SJCRH30 (cell line): ENCODE data around the gene CSRNP3. TPM values are rescaled to one million over a fixed set of nuclear protein-coding genes. Genes with fewer than 3 reads are reported as not detected.
A peak's percentile ranks its signal among the peaks of the same experiment; 100 is the strongest.

Source experiments
- DNase-seq, 2 experiments: peaks; one replicate each; pipeline ENCODE4 v3.0.0-alpha.2; 2015 to 2020
- H3K27ac ChIP-seq: fragments of 250-450 bp; sonication (Bioruptor Pico); 2 replicates; pipeline ENCODE4 v1.5.1; 2020; ENCODE audit warnings: mild to moderate bottlenecking, moderate library complexity
- H3K27me3 ChIP-seq: fragments of 250-450 bp; sonication (Bioruptor Pico); 2 replicates; pipeline ENCODE4 v1.5.1; 2020; ENCODE audit warnings: mild to moderate bottlenecking, moderate library complexity
- H3K36me3 ChIP-seq: fragments of 250-450 bp; sonication (Bioruptor Pico); 2 replicates; pipeline ENCODE4 v1.5.1; 2020; ENCODE audit warnings: mild to moderate bottlenecking, moderate library complexity
- H3K4me1 ChIP-seq: fragments of 250-450 bp; sonication (Bioruptor Pico); 2 replicates; pipeline ENCODE4 v1.5.1; 2020; ENCODE audit warnings: mild to moderate bottlenecking, moderate library complexity
- H3K4me3 ChIP-seq: fragments of 250-450 bp; sonication (Bioruptor Pico); 2 replicates; pipeline ENCODE4 v1.5.1; 2020; ENCODE audit warnings: mild to moderate bottlenecking, moderate library complexity
- H3K9me3 ChIP-seq: fragments of 250-450 bp; sonication (Bioruptor Pico); replicated peaks from 2 replicates; pipeline ENCODE4 v1.5.1; 2020; ENCODE audit warnings: mild to moderate bottlenecking, moderate library complexity
- total RNA-seq: library from RNA; depleted of rRNA; stranded (reverse); fragments of >200 nt; shearing (Covaris generic); gene quantifications from 2 replicates; pipeline ENCODE4 v1.2.3, GENCODE V29; 2014; rRNA removed

CSRNP3 gene
- total RNA-seq, 1 experiment from 2014 or later = 2.9 TPM

DNA sequence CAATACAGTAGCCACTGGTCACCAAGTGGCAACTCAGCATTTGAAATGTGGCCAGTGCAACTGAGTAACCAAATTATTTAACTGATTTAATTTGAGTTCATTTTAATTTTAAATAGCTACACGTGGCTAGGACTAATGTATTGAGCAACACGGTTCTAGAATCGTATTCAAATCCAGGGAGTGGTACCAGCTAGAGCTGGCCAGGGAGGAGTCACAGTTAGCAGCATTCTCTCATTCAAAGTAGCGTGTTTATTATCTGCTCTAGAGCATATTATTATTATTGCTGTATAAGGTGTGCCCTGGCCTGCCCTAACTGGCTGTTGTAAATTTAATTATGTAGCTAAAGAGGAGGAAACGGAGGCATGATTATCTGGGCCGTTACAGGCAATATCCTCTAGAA, 231.6 kb downstream of the CSRNP3 start:
- Histone ChIP-seq H3K27ac (no peak overlapping the region), H3K4me1 (peaks cover 11% of the 10 kb centered on the region), H3K4me3 (no peak overlapping the region), H3K27me3 (no peaks in the 10 kb centered on the region), H3K36me3 (no peaks in the 10 kb centered on the region), H3K9me3 (no peaks in the 10 kb centered on the region)
- DNase-seq = no peak

DNA sequence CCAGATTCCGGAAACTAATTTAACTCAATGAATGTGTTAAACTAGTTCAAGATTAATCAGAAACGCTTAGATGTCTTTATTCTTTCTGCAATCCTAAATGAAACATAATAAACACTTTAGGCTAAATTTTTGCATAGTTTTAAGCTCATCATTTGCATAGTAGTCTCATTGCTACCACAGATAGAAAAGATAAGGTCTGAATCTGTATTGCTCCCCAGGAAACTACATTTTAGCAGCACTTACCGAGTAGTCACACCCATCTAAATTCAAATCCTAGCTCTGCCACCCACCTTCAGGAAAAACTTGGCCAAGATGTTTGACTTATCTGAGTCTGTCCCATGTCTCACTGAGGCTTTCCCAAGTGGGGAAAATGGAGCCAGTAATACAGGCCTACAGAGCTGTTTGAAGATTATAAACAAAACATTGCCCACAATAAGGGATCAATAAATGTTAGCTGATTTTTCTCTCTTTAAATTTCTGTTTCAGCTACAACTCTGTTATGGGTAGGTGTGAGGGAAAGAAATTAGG, 237.5 kb downstream of the CSRNP3 start:
- Histone ChIP-seq H3K9me3 (no peaks in the 10 kb centered on the region), H3K27ac (no peak overlapping the region), H3K4me1 (no peaks in the 10 kb centered on the region), H3K4me3 (no peak overlapping the region), H3K27me3 (no peaks in the 10 kb centered on the region), H3K36me3 (no peaks in the 10 kb centered on the region)
- DNase-seq = no peak

DNA sequence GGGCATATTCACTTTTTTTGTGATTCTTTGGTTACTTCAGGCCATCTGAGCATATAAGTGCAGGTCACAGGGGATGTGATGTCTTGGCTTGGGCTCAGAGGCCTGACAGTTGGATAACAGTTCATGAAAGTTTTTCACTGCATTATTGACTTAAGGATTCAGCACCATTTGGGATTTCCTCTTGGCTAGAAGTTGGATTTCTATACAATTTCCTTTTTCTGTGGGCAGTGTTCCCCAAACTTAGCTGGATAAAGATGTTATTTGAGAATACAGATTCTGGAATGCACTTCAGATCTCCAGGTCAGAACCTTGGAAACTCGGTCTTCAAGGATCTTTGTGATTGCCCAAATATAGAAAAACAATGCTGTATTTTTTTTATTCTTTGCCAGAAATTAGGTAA, 246.6 kb downstream of the CSRNP3 start:
- no peak overlapping the region for H3K4me3 ChIP-seq
- H3K36me3 ChIP-seq = no peaks in the 10 kb centered on the region
- no peak for DNase-seq

DNA sequence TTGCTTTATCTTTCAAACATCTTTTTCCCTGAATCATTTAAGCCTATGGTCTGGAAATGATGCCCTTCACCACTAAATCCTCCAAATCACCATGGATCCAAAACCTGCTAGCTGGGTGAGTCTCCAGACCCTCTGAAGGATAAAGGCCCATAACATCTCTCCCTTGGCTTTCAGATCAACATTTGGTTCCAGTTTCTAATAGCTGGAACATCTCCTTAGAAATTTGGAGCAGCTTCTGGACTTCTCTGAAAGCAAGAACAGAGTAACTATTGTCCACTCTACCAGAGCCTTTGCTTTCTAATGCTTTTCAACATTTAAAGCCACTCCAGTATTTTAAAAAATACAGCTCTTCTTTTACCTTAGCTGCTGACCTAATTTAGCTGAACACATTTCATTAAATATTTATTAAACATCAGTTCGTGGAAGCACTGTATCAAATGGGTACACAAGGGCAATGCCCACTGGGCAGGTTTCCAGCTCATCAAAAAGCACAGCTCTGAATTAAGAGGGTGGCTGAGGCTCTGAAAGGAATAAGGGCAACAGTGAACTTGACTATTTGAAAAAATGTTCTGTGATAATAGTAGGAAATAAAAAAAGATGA, 249.2 kb downstream of the CSRNP3 start:
- DNase-seq = no peak
- H3K27ac ChIP-seq = no peak overlapping the region
- H3K36me3 ChIP-seq = no peaks in the 10 kb centered on the region
- no peak overlapping the region for H3K4me3 ChIP-seq
- no peaks in the 10 kb centered on the region for H3K27me3 ChIP-seq
- no peaks in the 10 kb centered on the region for H3K9me3 ChIP-seq
- 0 out of 2 replicates have a peak, but pooled peaks cover 2% of the 10 kb centered on the region for H3K4me1 ChIP-seq

More for the DNA sequence above, 246.6 kb downstream of the CSRNP3 start:
- Histone ChIP-seq H3K4me1 (0 out of 2 replicates have a peak, but pooled peaks cover 2% of the 10 kb centered on the region), H3K9me3 (no peaks in the 10 kb centered on the region), H3K27ac (no peak overlapping the region), H3K27me3 (no peaks in the 10 kb centered on the region)

DNA sequence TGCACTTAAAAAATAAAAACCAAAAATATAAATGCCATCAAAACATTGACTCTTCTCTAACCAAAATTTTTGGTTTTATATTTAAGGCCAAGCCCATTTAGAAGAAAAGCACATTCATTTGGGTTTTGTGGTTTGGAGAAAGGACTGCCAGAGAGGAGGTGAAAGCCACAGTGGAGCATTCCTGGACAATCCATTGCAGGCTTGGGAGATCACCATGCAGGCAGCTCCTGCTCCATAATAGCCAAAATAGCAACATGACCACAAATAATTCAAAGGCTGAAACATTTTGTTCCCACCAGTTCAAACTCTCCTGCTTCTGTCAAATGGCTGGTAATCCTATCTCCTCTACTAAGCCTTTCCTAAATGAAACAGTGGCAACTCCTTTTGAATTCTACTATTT, 251.0 kb downstream of the CSRNP3 start:
- peak; percentile 14 to 27 for DNase-seq
- H3K27me3 ChIP-seq = 0 out of 2 replicates have a peak, but pooled peaks cover 4% of the 10 kb centered on the region
- 0 out of 2 replicates have a peak, but pooled peaks cover 2% of the 10 kb centered on the region for H3K4me1 ChIP-seq
- H3K4me3 ChIP-seq = no peak overlapping the region
- no peaks in the 10 kb centered on the region for H3K36me3 ChIP-seq
- H3K27ac ChIP-seq = no peak overlapping the region
- no peaks in the 10 kb centered on the region for H3K9me3 ChIP-seq

DNA sequence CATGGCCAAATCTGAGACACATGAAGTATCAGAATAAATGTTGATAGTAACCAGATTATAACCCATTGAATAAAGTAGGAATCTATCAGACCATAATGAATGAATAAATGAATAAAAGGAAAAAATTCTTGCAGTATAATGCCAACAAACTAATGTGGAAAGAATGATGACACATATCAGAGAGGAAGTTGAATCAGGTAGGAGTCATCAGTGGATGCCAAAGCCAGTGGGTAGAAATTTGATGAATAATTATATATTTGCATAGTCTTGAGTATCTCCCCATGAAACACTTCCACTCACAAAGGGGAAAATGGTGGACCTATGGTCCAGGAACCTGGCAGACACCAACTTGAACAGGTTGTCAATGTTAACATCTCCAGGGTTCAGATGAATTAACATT, 255.9 kb downstream of the CSRNP3 start:
- Histone ChIP-seq H3K4me3 (no peak overlapping the region), H3K27ac (no peak overlapping the region), H3K36me3 (no peaks in the 10 kb centered on the region), H3K27me3 (0 out of 2 replicates have a peak, but pooled peaks cover 4% of the 10 kb centered on the region), H3K9me3 (no peaks in the 10 kb centered on the region), H3K4me1 (no peaks in the 10 kb centered on the region)
- DNase-seq = no peak

Other genes with a start within 250 kb of the CSRNP3 start
- not detected in 2 replicates for gene SCN2A, start 230.3 kb upstream of the CSRNP3 start, total RNA-seq